Liver (tissue), 9 donors: Measurements from ENCODE around the gene ALPK3. TPM values are rescaled to one million over a fixed set of nuclear protein-coding genes. Genes with fewer than 3 reads are reported as not detected.

Experiments used
- DNase-seq: peaks from one replicate; pipeline ENCODE4 v3.0.0-alpha.2; 2017; ENCODE audit warnings: low spot score
- H3K27ac ChIP-seq, 2 donors: one replicate each; pipeline ENCODE4 v1.7.0; 2013; ENCODE audit warnings: inconsistent platforms in 2 of 2, low read length in 2 of 2, control low read depth in 1 of 2, low read depth in 1 of 2, mild to moderate bottlenecking in 1 of 2
- H3K27me3 ChIP-seq, 4 donors: one replicate each; pipeline versions ENCODE4 v1.6.1 to v1.7.0; 2013; ENCODE audit warnings: low read length in 3 of 4, inconsistent platforms in 1 of 4, mild to moderate bottlenecking in 1 of 4, moderate library complexity in 1 of 4; ENCODE audit not compliant: control insufficient read depth in 4 of 4, insufficient read depth in 4 of 4
- H3K36me3 ChIP-seq, 4 donors: one replicate each; pipeline versions ENCODE4 v1.6.1 to v1.7.0; 2013; ENCODE audit warnings: low read length in 3 of 4, mild to moderate bottlenecking in 3 of 4, low read depth in 1 of 4, moderate library complexity in 1 of 4; ENCODE audit not compliant: control insufficient read depth in 4 of 4, insufficient read depth in 3 of 4
- H3K4me1 ChIP-seq, 4 donors: one replicate each; pipeline versions ENCODE4 v1.6.1 to v1.7.0; 2013; ENCODE audit warnings: low read length in 3 of 4, mild to moderate bottlenecking in 3 of 4, moderate library complexity in 1 of 4; ENCODE audit not compliant: control insufficient read depth in 4 of 4, insufficient read depth in 4 of 4
- H3K4me3 ChIP-seq, 3 donors: one replicate each; pipeline versions ENCODE4 v1.6.1 to v1.7.0; 2013; ENCODE audit warnings: low read length in 3 of 3, control low read depth in 1 of 3, low read depth in 1 of 3, mild to moderate bottlenecking in 1 of 3
- H3K9ac ChIP-seq, 2 donors: one replicate each; pipeline ENCODE4 v1.7.0; 2013; ENCODE audit warnings: low read length in 2 of 2, mild to moderate bottlenecking in 2 of 2, moderate library complexity in 2 of 2, control low read depth in 1 of 2, low read depth in 1 of 2
- H3K9me3 ChIP-seq, 4 donors: one replicate each; pipeline versions ENCODE4 v1.6.1 to v1.7.0; 2013; ENCODE audit warnings: low read length in 3 of 4; ENCODE audit not compliant: control insufficient read depth in 4 of 4
- EGR1 ChIP-seq, 2 donors: IDR thresholded peaks; 2 replicates each; pipeline ENCODE4 v1.6.1; 2016 to 2018; ENCODE audit warnings: antibody characterized with exemption in 2 of 2, low read depth in 2 of 2
- FOXA1 ChIP-seq: IDR thresholded peaks from 2 replicates; pipeline ENCODE4 v1.6.1; 2016; ENCODE audit warnings: antibody characterized with exemption
- FOXA2 ChIP-seq: IDR thresholded peaks from 2 replicates; pipeline ENCODE4 v1.6.1; 2016; ENCODE audit warnings: antibody characterized with exemption
- GABPA ChIP-seq, 2 donors: IDR thresholded peaks in 1 of 2; conservative IDR thresholded peaks in 1 of 2; 2 replicates each; pipeline ENCODE4 v1.6.1; 2016; ENCODE audit warnings: antibody characterized with exemption in 2 of 2, mild to moderate bottlenecking in 1 of 2, moderate library complexity in 1 of 2
- HNF4A ChIP-seq, 2 donors: conservative IDR thresholded peaks; 2 replicates each; pipeline ENCODE4 v1.6.1; 2016; ENCODE audit warnings: antibody characterized with exemption in 2 of 2, mild to moderate bottlenecking in 2 of 2
- HNF4G ChIP-seq: IDR thresholded peaks from 2 replicates; pipeline ENCODE4 v1.6.1; 2016; ENCODE audit warnings: antibody characterized with exemption
- JUND ChIP-seq, 2 donors: IDR thresholded peaks; 2 replicates each; pipeline ENCODE4 v1.6.1; 2016; ENCODE audit warnings: antibody characterized with exemption in 2 of 2
- RAD21 ChIP-seq, 2 donors: IDR thresholded peaks; 2 replicates each; pipeline ENCODE4 v1.6.1; 2016; ENCODE audit warnings: antibody characterized with exemption in 2 of 2, mild to moderate bottlenecking in 2 of 2
- RXRA ChIP-seq, 2 donors: IDR thresholded peaks; 2 replicates each; pipeline ENCODE4 v1.6.1; 2017 to 2018; ENCODE audit warnings: antibody characterized with exemption in 2 of 2, mild to moderate bottlenecking in 1 of 2
- SP1 ChIP-seq: IDR thresholded peaks from 2 replicates; pipeline ENCODE4 v1.6.1; 2018; ENCODE audit warnings: antibody characterized with exemption, mild to moderate bottlenecking
- TAF1 ChIP-seq: conservative IDR thresholded peaks from 2 replicates; pipeline ENCODE4 v1.6.1; 2016; ENCODE audit warnings: antibody characterized with exemption, mild to moderate bottlenecking
- YY1 ChIP-seq: IDR thresholded peaks from 2 replicates; pipeline ENCODE4 v1.6.1; 2016; ENCODE audit warnings: antibody characterized with exemption, mild to moderate bottlenecking
- WGBS: extraction: QIAGEN DNeasy Blood & Tissue Kit; methylation state at CpG from one replicate; pipeline ENCODE4 v1.1.7; 2013; 5-methylcytosine and 5-hydroxymethylcytosine counted together
- polyA plus RNA-seq, 2 donors: library from polyadenylated mRNA; stranded (reverse) in 1 of 2; unstranded in 1 of 2; fragments of 200-250 nt in 1 of 2; fragments of >200 nt in 1 of 2; fragmentation: Nextera tagmentation in 1 of 2; extraction: Ambion mirVana in 1 of 2; gene quantifications; one replicate each; pipeline versions ENCODE4 v1.2.1 to v1.2.3, GENCODE V29; 2013 to 2015
- total RNA-seq, 2 donors: library from RNA; depleted of rRNA; stranded (reverse); fragments of >200 nt; gene quantifications; one replicate each; pipeline ENCODE4 v1.2.3, GENCODE V29; 2014
- TF ChIP-seq, protein P1 (sequence below): IDR thresholded peaks from 2 replicates; pipeline ENCODE4 v1.6.1; 2016; ENCODE audit warnings: antibody characterized with exemption
- TF ChIP-seq, protein P2 (sequence below): fragments of 150-350 bp; IDR thresholded peaks from 2 replicates; pipeline ENCODE4 v1.5.1; 2017; ENCODE audit warnings: improper control_type of control experiment, low read depth, low read length; ENCODE audit not compliant: missing input control
- TF ChIP-seq, protein P3 (sequence below): IDR thresholded peaks from 2 replicates; pipeline ENCODE4 v1.6.1; 2016; ENCODE audit warnings: antibody characterized with exemption, mild to moderate bottlenecking
- TF ChIP-seq, protein P4 (sequence below): IDR thresholded peaks from 2 replicates; pipeline ENCODE4 v1.6.1; 2016; ENCODE audit warnings: antibody characterized with exemption
- TF ChIP-seq, protein P5 (sequence below): IDR thresholded peaks from 2 replicates; pipeline ENCODE4 v1.6.1; 2016; ENCODE audit warnings: antibody characterized with exemption
- donor health status: healthy.
- donor health status: healthy.
- donor health status: healthy.
- donor health status: healthy.
- donor health status: healthy.

The ALPK3 gene
- total and polyA plus RNA-seq, 4 donors: 0.96 to 10.0 (median 2.8) TPM

DNA sequence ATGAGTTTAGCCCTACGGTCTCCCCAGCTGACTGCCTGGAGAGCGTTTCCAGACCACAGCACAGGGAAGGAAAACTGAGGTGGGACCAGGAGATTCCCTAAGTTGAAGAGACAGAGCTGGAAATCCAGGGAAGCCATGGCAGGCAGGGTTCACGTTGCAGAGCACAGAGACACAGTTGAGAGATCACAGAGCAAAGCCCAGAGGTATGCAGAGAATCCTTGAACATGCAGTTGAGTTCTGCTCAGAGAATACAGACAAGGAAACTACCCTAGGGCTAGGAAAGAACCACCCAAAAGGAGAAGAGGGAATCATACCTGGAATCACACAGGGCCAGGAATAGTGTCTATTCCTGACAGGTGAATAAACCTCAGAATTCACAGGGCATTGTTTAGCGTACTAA lies 81.6 kb downstream of the ALPK3 start:
- WGBS: 91% methylated on average over 4 of the region's 4 CpGs
- TF ChIP-seq GABPA (IDR thresholded peaks at IDR 0.05 in 1 of 2, conservative IDR thresholded peaks at IDR 0.05 in 1 of 2) (no peak), EGR1 (IDR thresholded peaks at IDR 0.05; ENCODE audit: low read depth in 2 of 2) (no peak), RAD21 (IDR thresholded peaks at IDR 0.05) (no peak), FOXA2 (no peak), HNF4G (no peak), HNF4A (conservative IDR thresholded peaks at IDR 0.05) (no peak), RXRA (IDR thresholded peaks at IDR 0.05) (no peak), TAF1 (no peak), JUND (IDR thresholded peaks at IDR 0.05) (no peak), FOXA1 (no peak), SP1 (no peak)
- TF ChIP-seq, protein P1, sequence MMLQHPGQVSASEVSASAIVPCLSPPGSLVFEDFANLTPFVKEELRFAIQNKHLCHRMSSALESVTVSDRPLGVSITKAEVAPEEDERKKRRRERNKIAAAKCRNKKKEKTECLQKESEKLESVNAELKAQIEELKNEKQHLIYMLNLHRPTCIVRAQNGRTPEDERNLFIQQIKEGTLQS: no peak
- TF ChIP-seq, protein P2, sequence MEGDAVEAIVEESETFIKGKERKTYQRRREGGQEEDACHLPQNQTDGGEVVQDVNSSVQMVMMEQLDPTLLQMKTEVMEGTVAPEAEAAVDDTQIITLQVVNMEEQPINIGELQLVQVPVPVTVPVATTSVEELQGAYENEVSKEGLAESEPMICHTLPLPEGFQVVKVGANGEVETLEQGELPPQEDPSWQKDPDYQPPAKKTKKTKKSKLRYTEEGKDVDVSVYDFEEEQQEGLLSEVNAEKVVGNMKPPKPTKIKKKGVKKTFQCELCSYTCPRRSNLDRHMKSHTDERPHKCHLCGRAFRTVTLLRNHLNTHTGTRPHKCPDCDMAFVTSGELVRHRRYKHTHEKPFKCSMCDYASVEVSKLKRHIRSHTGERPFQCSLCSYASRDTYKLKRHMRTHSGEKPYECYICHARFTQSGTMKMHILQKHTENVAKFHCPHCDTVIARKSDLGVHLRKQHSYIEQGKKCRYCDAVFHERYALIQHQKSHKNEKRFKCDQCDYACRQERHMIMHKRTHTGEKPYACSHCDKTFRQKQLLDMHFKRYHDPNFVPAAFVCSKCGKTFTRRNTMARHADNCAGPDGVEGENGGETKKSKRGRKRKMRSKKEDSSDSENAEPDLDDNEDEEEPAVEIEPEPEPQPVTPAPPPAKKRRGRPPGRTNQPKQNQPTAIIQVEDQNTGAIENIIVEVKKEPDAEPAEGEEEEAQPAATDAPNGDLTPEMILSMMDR: no peak
- TF ChIP-seq, protein P3, sequence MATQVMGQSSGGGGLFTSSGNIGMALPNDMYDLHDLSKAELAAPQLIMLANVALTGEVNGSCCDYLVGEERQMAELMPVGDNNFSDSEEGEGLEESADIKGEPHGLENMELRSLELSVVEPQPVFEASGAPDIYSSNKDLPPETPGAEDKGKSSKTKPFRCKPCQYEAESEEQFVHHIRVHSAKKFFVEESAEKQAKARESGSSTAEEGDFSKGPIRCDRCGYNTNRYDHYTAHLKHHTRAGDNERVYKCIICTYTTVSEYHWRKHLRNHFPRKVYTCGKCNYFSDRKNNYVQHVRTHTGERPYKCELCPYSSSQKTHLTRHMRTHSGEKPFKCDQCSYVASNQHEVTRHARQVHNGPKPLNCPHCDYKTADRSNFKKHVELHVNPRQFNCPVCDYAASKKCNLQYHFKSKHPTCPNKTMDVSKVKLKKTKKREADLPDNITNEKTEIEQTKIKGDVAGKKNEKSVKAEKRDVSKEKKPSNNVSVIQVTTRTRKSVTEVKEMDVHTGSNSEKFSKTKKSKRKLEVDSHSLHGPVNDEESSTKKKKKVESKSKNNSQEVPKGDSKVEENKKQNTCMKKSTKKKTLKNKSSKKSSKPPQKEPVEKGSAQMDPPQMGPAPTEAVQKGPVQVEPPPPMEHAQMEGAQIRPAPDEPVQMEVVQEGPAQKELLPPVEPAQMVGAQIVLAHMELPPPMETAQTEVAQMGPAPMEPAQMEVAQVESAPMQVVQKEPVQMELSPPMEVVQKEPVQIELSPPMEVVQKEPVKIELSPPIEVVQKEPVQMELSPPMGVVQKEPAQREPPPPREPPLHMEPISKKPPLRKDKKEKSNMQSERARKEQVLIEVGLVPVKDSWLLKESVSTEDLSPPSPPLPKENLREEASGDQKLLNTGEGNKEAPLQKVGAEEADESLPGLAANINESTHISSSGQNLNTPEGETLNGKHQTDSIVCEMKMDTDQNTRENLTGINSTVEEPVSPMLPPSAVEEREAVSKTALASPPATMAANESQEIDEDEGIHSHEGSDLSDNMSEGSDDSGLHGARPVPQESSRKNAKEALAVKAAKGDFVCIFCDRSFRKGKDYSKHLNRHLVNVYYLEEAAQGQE: no peak
- TF ChIP-seq, protein P4, sequence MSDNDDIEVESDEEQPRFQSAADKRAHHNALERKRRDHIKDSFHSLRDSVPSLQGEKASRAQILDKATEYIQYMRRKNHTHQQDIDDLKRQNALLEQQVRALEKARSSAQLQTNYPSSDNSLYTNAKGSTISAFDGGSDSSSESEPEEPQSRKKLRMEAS: no peak
- no peaks in the 10 kb centered on the region for H3K27me3 ChIP-seq

DNA sequence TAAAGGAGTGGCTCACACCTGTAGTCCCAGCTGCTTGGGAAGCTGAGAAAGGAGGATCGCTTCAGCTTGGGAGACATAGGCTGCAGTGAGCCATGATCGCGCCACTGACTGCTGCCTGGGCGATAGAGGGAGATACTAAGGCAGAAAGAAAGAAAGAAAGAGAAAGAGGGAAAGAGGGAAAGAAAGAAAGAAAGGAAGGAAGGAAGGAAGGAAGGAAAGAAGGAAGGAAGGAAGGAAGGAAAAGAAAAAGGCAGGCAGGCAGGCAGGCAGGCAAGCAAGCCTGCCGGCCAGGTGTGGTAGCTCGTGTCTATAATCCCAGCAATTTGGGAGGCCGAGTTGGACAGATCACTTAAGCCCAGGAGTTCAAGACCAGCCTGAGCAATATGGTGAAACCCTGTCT lies 82.6 kb downstream of the ALPK3 start:
- Histone ChIP-seq H3K9ac (no peak overlapping the region), H3K36me3 (peaks cover 0 to 36% (median 25%) of the 10 kb centered on the region in 4 donors), H3K27me3 (no peaks in the 10 kb centered on the region), H3K27ac (no peak overlapping the region), H3K4me3 (no peak overlapping the region), H3K4me1 (no peaks in the 10 kb centered on the region), H3K9me3 (no peaks in the 10 kb centered on the region)
- DNase-seq: no peak
- WGBS: 95% methylated on average over 7 of the region's 7 CpGs
- TF ChIP-seq TAF1 (no peak), EGR1 (IDR thresholded peaks at IDR 0.05; ENCODE audit: low read depth in 2 of 2) (no peak), JUND (IDR thresholded peaks at IDR 0.05) (no peak), RXRA (IDR thresholded peaks at IDR 0.05) (no peak), SP1 (no peak), YY1 (no peak), GABPA (IDR thresholded peaks at IDR 0.05 in 1 of 2, conservative IDR thresholded peaks at IDR 0.05 in 1 of 2) (no peak), FOXA2 (no peak)
- TF ChIP-seq, protein P1: no peak
- TF ChIP-seq, protein P4: no peak
- TF ChIP-seq, protein P3: no peak
- TF ChIP-seq, protein P5, sequence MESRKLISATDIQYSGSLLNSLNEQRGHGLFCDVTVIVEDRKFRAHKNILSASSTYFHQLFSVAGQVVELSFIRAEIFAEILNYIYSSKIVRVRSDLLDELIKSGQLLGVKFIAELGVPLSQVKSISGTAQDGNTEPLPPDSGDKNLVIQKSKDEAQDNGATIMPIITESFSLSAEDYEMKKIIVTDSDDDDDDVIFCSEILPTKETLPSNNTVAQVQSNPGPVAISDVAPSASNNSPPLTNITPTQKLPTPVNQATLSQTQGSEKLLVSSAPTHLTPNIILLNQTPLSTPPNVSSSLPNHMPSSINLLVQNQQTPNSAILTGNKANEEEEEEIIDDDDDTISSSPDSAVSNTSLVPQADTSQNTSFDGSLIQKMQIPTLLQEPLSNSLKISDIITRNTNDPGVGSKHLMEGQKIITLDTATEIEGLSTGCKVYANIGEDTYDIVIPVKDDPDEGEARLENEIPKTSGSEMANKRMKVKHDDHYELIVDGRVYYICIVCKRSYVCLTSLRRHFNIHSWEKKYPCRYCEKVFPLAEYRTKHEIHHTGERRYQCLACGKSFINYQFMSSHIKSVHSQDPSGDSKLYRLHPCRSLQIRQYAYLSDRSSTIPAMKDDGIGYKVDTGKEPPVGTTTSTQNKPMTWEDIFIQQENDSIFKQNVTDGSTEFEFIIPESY: no peak

More for the DNA sequence above, 81.6 kb downstream of the ALPK3 start:
- Histone ChIP-seq H3K4me3 (no peak overlapping the region), H3K9me3 (no peaks in the 10 kb centered on the region), H3K36me3 (peaks cover 0 to 39% (median 26%) of the 10 kb centered on the region in 4 donors), H3K27ac (no peak overlapping the region), H3K4me1 (no peaks in the 10 kb centered on the region), H3K9ac (no peak overlapping the region)
- DNase-seq: no peak
